ENCODE data around the gene TIAL1. TPM values are rescaled to one million over a fixed set of nuclear protein-coding genes. Genes with fewer than 3 reads are reported as not detected.

Gene TIAL1
- total and polyA plus RNA-seq, 2 of the 4 experiments (the other 2 are of a cell fraction): 28.0 to 83.5 TPM

- WGBS, 2 experiments (ENCODE audit: extremely low coverage in 2 of 2, insufficient read length in 1 of 2): 0% methylated on average over 1 of the region's 3 CpGs; no CpG with 5 or more reads in 1 of the 2 experiments
- peak overlapping the region; percentile 67 for H2AFZ ChIP-seq (replicated peaks; ENCODE audit: low read length, poor library complexity)
- ATAC-seq (ENCODE audit: low read depth) (0 out of 2 replicates have a peak, but pooled peaks have one; percentile 18), DNase-seq (no peak)
- peak; percentile 69 for TF ChIP-seq CEBPB (IDR thresholded peaks at IDR 0.05; ENCODE audit: low read depth, low read length)
- TF ChIP-seq MAFK (IDR thresholded peaks at IDR 0.05; ENCODE audit: low read depth, low read length): no peak
- no peaks in the 10 kb centered on the region for H3K79me1 ChIP-seq (ENCODE audit: low read depth in 1 of 2, low read length in 2 of 2)
- no peaks in the 10 kb centered on the region for H4K20me1 ChIP-seq (ENCODE audit: insufficient read depth, low read length)
- no peak overlapping the region for H3K4me2 ChIP-seq (ENCODE audit: low read depth, low read length)
- no peak overlapping the region for H3K9ac ChIP-seq (ENCODE audit: low read depth, low read length)
- H3K27me3 ChIP-seq (ENCODE audit: control insufficient read depth, insufficient read depth, low read length): no peaks in the 10 kb centered on the region
- H3K27ac ChIP-seq (ENCODE audit: insufficient read depth, low read length): no peak overlapping the region
- no peak overlapping the region for H3K14ac ChIP-seq (replicated peaks; ENCODE audit: low read depth, low read length)
- no peak overlapping the region; the same call in 1 of the 2 replicates for H4K91ac ChIP-seq (ENCODE audit: insufficient read depth, low read depth, low read length)
- H3K36me3 ChIP-seq (ENCODE audit: control insufficient read depth, insufficient read depth, low read length): no peaks in the 10 kb centered on the region
- H2BK15ac ChIP-seq (ENCODE audit: low read depth, low read length): 0 out of 3 replicates have a peak overlapping the region, but pooled peaks have one; percentile 10
- in situ Hi-C loops (cut with MboI; ENCODE audit: low sequenced_read_pairs) (no loop called here), intact Hi-C loops (cut with micrococcal nuclease) (no loop called here), dilution Hi-C loops (cut with HindIII; ENCODE audit: low sequenced_read_pairs, unreplicated experiment) (no loop called here)
- H3K18ac ChIP-seq (ENCODE audit: low read depth, low read length): no peak overlapping the region
- no peak overlapping the region for H2AK5ac ChIP-seq (ENCODE audit: low read depth, low read length)
- POLR2A ChIA-PET (ENCODE audit: unreplicated experiment): no interaction called here
- peaks cover 8% of the 10 kb centered on the region for H3K4me1 ChIP-seq (ENCODE audit: control insufficient read depth, insufficient read depth, low read length)
- no peaks in the 10 kb centered on the region for H3K9me3 ChIP-seq (ENCODE audit: control insufficient read depth, insufficient read depth, low read length)
- H3K23ac ChIP-seq (ENCODE audit: low read depth, low read length): no peak overlapping the region
- no peak overlapping the region for H2BK5ac ChIP-seq (ENCODE audit: low read depth, low read length, poor library complexity, severe bottlenecking)
- H2AK9ac ChIP-seq (replicated peaks; ENCODE audit: low read depth, low read length, poor library complexity): no peak overlapping the region
- CTCF ChIA-PET: no interaction called here
- peak overlapping the region in 1 of 2 experiments; percentile 47; a peak in 1 of 4 replicates for H4K8ac ChIP-seq (ENCODE audit: low read depth in 2 of 2, low read length in 2 of 2)
- H3K9me1 ChIP-seq (ENCODE audit: insufficient read depth, low read length): no peaks in the 10 kb centered on the region; the same call in 1 of the 2 replicates
- no peak overlapping the region for H2BK120ac ChIP-seq (ENCODE audit: low read depth, low read length)
- H3K56ac ChIP-seq (ENCODE audit: extremely low read depth, insufficient read depth, low read length): no peak overlapping the region
- H3K4ac ChIP-seq (ENCODE audit: low read depth, low read length): no peak overlapping the region
- BruUV-seq (replicated peaks): no TSS peak
- H4K5ac ChIP-seq (ENCODE audit: low read depth, low read length): peak overlapping the region; percentile 70; the same call in 1 of the 2 replicates
- no peak overlapping the region for H2BK20ac ChIP-seq (ENCODE audit: low read depth, low read length)
- no peak overlapping the region for H3K4me3 ChIP-seq (ENCODE audit: insufficient read depth, low read depth, low read length)
Observed at GRCh38 chr10:119621078-119621384, 24.3 kb upstream of the TIAL1 start.

All from IMR-90 (cell line).